IPS-18a (cell line): ENCODE data around the gene PXDN.

Experiments used
- H3K27ac ChIP-seq: one replicate; pipeline ENCODE4 v1.5.1; 2013; ENCODE audit warnings: low read length
- H3K27me3 ChIP-seq: one replicate; pipeline ENCODE4 v1.6.1; 2013; ENCODE audit warnings: mild to moderate bottlenecking, low read length; ENCODE audit not compliant: control insufficient read depth, insufficient read depth
- H3K36me3 ChIP-seq: one replicate; pipeline ENCODE4 v1.6.1; 2013; ENCODE audit warnings: low read depth, low read length; ENCODE audit not compliant: control insufficient read depth
- H3K4me1 ChIP-seq: one replicate; pipeline ENCODE4 v1.6.1; 2013; ENCODE audit warnings: low read depth, low read length; ENCODE audit not compliant: control insufficient read depth
- H3K4me3 ChIP-seq: one replicate; pipeline ENCODE4 v1.5.1; 2013; ENCODE audit warnings: low read length
- H3K9ac ChIP-seq: one replicate; pipeline ENCODE4 v1.6.1; 2013; ENCODE audit warnings: mild to moderate bottlenecking, low read length, moderate library complexity
- H3K9me3 ChIP-seq: one replicate; pipeline ENCODE4 v1.6.1; 2013; ENCODE audit warnings: low read depth, low read length; ENCODE audit not compliant: control insufficient read depth

PXDN gene

DNA sequence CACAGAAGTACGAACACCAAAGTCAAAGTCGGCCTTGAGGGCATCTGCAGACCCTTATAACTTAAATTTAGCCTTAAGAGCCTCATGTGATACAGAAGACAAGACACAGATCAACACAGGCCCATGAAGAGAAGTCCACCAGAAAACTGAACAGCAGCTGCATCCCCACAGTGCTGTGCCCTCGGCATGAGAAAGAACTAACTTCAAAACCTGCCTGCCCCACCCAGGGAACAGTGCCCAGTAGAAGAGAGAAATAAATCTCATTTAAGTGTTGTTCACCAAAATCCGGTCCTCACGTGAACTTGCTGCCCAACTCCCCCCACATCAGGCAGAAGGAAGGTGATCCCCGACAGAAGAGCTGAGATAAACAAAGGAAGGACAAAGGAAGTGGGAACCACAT, 73.7 kb downstream of the PXDN start:
- no peak overlapping the region for H3K4me3 ChIP-seq
- H3K27me3 ChIP-seq = no peaks in the 10 kb centered on the region
- H3K4me1 ChIP-seq = no peaks in the 10 kb centered on the region
- no peaks in the 10 kb centered on the region for H3K9me3 ChIP-seq
- H3K27ac ChIP-seq = no peak overlapping the region
- no peak overlapping the region for H3K9ac ChIP-seq
- peaks cover 45% of the 10 kb centered on the region for H3K36me3 ChIP-seq

DNA sequence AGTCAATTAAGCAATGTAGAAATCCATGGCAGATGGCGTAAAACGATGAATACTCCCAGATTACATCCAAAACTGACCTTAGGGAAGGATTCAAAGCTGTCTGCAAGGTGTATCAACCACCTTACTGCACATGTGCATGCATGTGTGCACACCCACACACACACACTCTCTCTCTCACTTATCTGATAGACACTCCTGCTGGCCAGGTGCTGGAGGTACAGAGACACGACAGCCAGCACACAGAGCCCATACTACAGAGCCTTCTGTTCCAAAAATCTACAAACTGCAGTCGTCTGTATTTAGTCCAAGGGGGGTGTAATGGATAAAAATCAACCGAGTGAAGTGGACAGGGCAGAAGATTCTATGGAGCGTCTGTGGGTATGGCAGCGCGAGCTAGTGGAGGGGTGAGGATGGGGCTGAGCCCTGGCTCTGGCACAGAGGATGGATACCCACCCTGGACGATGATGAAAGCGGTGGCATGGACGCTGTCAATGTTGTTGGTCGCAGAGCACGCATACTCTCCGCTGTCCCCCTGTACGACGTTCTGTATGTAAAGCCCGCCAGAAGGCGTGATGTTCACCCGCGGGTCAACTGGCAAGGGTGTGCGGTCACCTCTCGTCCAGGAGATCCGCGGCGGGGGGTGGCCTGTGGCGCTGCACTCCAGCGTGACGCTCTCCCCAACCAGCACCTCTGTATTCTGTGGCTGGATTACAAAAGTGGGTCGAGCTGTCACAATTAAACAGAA, 78.4 kb downstream of the PXDN start:
- no peaks in the 10 kb centered on the region for H3K9me3 ChIP-seq
- H3K27me3 ChIP-seq = no peaks in the 10 kb centered on the region
- no peak overlapping the region for H3K27ac ChIP-seq
- no peak overlapping the region for H3K4me3 ChIP-seq
- H3K4me1 ChIP-seq = no peaks in the 10 kb centered on the region
- H3K9ac ChIP-seq = no peak overlapping the region
- peaks cover 45% of the 10 kb centered on the region for H3K36me3 ChIP-seq

DNA sequence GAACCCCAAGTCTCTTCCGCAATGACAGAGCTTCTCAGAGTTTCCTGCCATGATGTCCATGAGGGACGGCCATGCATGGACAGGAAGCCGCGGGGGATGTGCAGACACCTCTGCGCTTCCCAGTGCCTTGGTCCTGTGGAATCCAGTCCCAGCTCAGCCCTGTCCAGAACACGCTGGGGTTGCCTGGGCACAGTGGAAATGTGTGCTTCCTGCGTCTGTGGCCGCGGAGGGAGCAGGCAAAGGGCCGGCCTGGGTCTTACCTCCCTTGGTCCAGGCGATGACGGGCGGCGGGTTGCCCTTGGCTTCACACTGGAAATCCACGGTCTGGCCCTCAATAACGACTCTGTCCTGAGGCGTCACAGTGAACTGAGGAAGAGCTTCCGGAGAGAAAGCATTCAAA, 79.6 kb downstream of the PXDN start:
- H3K36me3 ChIP-seq = peaks cover 58% of the 10 kb centered on the region
- no peak overlapping the region for H3K27ac ChIP-seq
- H3K27me3 ChIP-seq = no peaks in the 10 kb centered on the region

DNA sequence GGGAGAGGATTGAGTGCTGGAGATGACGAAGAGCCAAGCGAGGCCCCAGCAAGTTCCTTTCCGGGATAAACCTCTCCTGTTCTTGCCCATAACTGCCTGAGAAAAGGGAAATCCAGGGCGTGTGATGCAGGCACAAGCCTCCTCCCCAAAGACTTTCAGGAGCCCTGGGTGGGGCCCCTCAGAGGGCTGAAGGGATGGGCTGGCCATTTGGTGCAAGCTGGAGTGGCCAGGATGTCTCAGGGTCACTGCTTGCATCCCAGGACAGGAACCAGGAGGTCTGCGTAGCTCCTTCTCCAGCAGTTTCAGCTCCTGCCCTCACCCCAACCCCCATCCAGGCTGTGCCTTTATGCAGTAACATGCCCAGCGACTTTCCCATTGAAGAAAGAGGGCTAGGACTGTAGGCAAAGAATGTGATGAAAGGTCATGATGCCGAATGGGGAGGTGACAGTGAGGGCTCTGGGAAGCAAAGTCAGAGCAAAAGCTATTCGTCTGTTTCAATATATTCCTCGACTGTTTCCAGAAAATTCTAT, 80.2 kb downstream of the PXDN start:
- Histone ChIP-seq H3K36me3 (peaks cover 62% of the 10 kb centered on the region), H3K9me3 (no peaks in the 10 kb centered on the region), H3K4me3 (no peak overlapping the region), H3K4me1 (no peaks in the 10 kb centered on the region), H3K9ac (no peak overlapping the region), H3K27me3 (no peaks in the 10 kb centered on the region), H3K27ac (no peak overlapping the region)

More for the DNA sequence above, 79.6 kb downstream of the PXDN start:
- no peak overlapping the region for H3K4me3 ChIP-seq
- H3K4me1 ChIP-seq = no peaks in the 10 kb centered on the region
- H3K9ac ChIP-seq = no peak overlapping the region
- no peaks in the 10 kb centered on the region for H3K9me3 ChIP-seq

- Histone ChIP-seq H3K9me3 (no peaks in the 10 kb centered on the region), H3K27ac (no peak overlapping the region), H3K27me3 (no peaks in the 10 kb centered on the region), H3K4me3 (no peak overlapping the region), H3K36me3 (peaks cover 67% of the 10 kb centered on the region), H3K9ac (no peak overlapping the region), H3K4me1 (no peaks in the 10 kb centered on the region)
Observed at GRCh38 chr2:1663621-1664020, 80.7 kb downstream of the PXDN start.

- Histone ChIP-seq H3K9me3 (no peaks in the 10 kb centered on the region), H3K4me1 (no peaks in the 10 kb centered on the region), H3K9ac (no peak overlapping the region), H3K27ac (no peak overlapping the region), H3K27me3 (no peaks in the 10 kb centered on the region), H3K36me3 (peaks cover 67% of the 10 kb centered on the region), H3K4me3 (no peak overlapping the region)
Observed at GRCh38 chr2:1662606-1663180, 81.6 kb downstream of the PXDN start.

- Histone ChIP-seq H3K36me3 (peaks cover 67% of the 10 kb centered on the region), H3K4me3 (no peak overlapping the region), H3K4me1 (no peaks in the 10 kb centered on the region), H3K9ac (no peak overlapping the region), H3K9me3 (no peaks in the 10 kb centered on the region), H3K27ac (no peak overlapping the region), H3K27me3 (no peaks in the 10 kb centered on the region)
Observed at GRCh38 chr2:1661891-1662605, 82.3 kb downstream of the PXDN start.

DNA sequence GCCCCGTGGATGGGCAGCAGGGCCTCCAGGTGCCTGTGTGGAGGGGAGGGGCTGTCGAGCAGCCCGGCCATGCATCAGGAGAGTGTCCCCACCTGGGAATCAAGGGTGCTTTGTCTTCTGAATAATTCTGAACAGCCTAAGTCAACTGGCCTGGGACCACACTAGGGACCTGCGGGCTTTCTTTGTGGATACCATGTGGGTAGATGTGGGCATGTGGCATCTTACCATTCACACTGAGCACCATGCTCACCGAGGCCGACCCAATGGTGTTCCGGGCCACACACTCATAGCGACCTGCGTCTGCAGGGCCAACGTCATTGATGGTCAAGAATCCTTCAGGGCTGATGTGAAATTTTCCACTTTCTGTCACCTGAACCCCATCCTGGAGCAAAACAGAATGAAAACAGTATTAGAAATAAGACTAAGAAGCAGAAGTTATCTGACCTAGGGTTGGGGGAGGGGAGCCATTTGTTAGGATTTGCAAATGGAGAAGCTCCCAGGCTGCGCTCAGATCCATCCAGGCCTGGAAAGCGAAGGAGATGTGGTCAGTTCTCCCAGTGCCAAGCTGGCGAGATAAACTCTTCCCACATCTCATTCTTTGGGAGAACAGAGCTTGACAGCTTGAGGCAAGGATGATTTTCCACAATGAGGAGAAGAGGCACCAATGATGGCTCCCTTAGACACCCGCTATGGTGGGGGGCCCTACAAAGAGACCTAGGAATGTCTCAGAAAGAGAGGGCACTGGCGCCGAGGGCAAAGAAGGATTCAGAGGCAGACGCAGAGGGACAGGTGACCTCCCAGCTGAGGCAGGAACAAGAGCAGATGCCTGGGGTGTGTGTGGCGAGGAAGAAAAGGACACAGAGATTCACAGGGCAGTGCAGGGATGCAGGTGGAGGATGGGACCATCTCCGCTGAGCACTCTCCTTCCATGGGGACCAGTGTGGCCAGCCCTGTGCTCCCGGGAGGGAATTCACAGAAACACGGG, 83.4 kb downstream of the PXDN start:
- Histone ChIP-seq H3K9ac (no peak overlapping the region), H3K27ac (no peak overlapping the region), H3K4me3 (no peak overlapping the region), H3K36me3 (peaks cover 63% of the 10 kb centered on the region), H3K27me3 (no peaks in the 10 kb centered on the region), H3K9me3 (no peaks in the 10 kb centered on the region), H3K4me1 (no peaks in the 10 kb centered on the region)

GRCh38 chr2:1659951-1660565, 84.3 kb downstream of the PXDN start:
- H3K9ac ChIP-seq = no peak overlapping the region
- H3K4me1 ChIP-seq = no peaks in the 10 kb centered on the region
- H3K27ac ChIP-seq = no peak overlapping the region
- H3K9me3 ChIP-seq = no peaks in the 10 kb centered on the region
- H3K27me3 ChIP-seq = no peaks in the 10 kb centered on the region
- no peak overlapping the region for H3K4me3 ChIP-seq
- H3K36me3 ChIP-seq = peaks cover 54% of the 10 kb centered on the region

DNA sequence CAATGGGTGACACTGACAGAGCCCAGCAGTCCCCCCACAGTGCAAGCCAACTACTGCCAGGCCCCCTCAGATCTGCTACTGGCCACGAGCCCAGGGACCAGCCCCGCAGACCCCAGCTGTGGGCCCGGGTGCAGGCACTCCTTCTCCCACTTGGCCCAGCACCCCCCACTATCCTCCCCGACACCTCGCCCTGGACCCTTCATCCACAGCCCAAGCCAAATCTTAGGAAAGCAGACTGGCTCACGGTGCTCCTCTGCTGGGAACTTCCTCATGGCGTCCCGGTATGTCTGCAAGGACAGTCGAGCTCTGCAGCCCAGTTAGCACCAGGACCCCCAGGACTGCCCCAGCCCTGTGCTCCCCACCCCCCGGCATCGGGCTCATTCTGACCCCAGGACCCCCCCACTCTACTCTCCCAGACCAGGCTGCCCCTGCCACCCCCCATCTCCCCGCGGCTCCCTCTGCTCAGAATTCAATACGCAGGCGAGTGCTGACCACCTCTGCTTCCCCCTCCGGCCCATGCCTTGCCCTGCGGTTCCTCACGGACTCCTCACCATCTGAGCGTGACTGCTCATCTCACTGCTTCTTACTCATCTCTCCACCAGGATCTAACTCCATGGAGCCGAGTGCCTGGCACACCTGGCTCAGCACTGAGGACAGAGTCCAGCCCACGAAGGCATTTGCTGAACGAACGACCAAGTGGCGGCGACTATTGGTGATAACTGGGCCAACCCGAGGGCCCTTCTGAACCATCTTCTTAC, 85.7 kb downstream of the PXDN start:
- no peak overlapping the region for H3K9ac ChIP-seq
- no peak overlapping the region for H3K4me3 ChIP-seq
- no peak overlapping the region for H3K27ac ChIP-seq
- no peaks in the 10 kb centered on the region for H3K4me1 ChIP-seq
- peaks cover 49% of the 10 kb centered on the region for H3K36me3 ChIP-seq
- H3K9me3 ChIP-seq = no peaks in the 10 kb centered on the region
- no peaks in the 10 kb centered on the region for H3K27me3 ChIP-seq
